T-helper 2 cell treated with Interferon-gamma antibody and Interleukin-4, amounts not matched to agents 5 μg/mL and 100 μg/mL, for 36 hours (primary cell): Measurements from ENCODE around the gene C10orf143.
"Not testable (repeated sequence)": the region's sequence is repeated elsewhere in the genome, so short reads cannot be mapped to it uniquely, and the experiment has no call there.

Source experiments
- DNase-seq: peaks from one replicate; pipeline ENCODE4 v3.0.0; 2021; ENCODE audit warnings: low spot score
- H3K27ac Mint-ChIP-seq: one replicate; pipeline ENCODE4 v1.8.0; 2021; ENCODE audit warnings: mild to moderate bottlenecking, mixed read lengths
- H3K27me3 Mint-ChIP-seq: one replicate; pipeline ENCODE4 v1.8.0; 2021; ENCODE audit warnings: low read depth, mixed read lengths
- H3K36me3 Mint-ChIP-seq: one replicate; pipeline ENCODE4 v1.8.0; 2021; ENCODE audit warnings: low read depth, mixed read lengths
- H3K4me1 Mint-ChIP-seq: one replicate; pipeline ENCODE4 v1.8.0; 2021; ENCODE audit warnings: low read depth, mixed read lengths
- H3K4me3 Mint-ChIP-seq: one replicate; pipeline ENCODE4 v1.8.0; 2022; ENCODE audit warnings: mild to moderate bottlenecking, moderate library complexity, mixed read lengths
- H3K9me3 Mint-ChIP-seq: one replicate; pipeline ENCODE4 v1.8.0; 2021; ENCODE audit warnings: mixed read lengths

The C10orf143 gene

DNA sequence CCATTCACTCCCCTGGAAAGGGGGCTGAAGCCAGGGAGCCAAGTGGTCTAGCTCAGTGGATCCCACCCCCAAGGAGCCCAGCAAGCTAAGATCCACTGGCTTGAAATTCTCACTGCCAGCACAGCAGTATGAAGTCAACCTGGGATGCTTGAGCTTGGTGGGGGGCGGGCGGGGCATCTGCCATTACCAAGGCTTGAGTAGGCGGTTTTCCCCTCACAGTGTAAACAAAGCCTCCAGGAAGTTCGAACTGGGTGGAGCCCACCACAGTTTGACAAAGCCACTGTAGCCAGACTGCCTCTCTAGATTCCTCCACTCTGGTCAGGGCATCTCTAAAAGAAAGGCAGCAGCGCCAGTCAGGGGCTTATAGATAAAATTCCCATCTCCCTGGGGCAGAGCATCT lies 20.1 kb downstream of the C10orf143 start:
- H3K4me1 Mint-ChIP-seq, H3K27ac Mint-ChIP-seq, H3K27me3 Mint-ChIP-seq, H3K4me3 Mint-ChIP-seq, DNase-seq: not testable (repeated sequence)
- Mint-ChIP-seq H3K9me3 (peaks cover 24% of the 10 kb centered on the region), H3K36me3 (peaks cover 11% of the 10 kb centered on the region)

DNA sequence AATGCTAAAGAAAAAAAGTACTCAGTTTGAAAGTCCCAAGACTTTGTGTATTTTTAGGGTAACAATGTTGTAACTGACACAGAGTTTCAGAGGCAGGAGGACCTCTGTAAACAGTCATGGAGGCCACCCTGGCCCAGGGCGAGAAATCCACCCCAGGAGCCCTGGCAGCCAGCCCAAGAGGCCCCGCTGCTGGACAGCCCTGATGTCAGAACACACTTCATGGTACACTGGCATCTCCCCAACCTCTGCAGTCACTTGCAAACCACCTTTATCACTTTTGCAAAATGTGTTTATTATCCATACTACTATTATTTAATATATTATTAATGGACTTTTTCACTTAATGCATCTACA lies 30.2 kb downstream of the C10orf143 start:
- no peak for DNase-seq
- no peak overlapping the region for H3K27ac Mint-ChIP-seq
- H3K4me3 Mint-ChIP-seq = no peak overlapping the region
- H3K36me3 Mint-ChIP-seq = no peaks in the 10 kb centered on the region
- H3K9me3 Mint-ChIP-seq = no peaks in the 10 kb centered on the region
- no peaks in the 10 kb centered on the region for H3K4me1 Mint-ChIP-seq
- no peaks in the 10 kb centered on the region for H3K27me3 Mint-ChIP-seq

- no peaks in the 10 kb centered on the region for H3K36me3 Mint-ChIP-seq
- H3K4me1 Mint-ChIP-seq = no peaks in the 10 kb centered on the region
- H3K27ac Mint-ChIP-seq = no peak overlapping the region
- no peaks in the 10 kb centered on the region for H3K27me3 Mint-ChIP-seq
- H3K9me3 Mint-ChIP-seq = no peaks in the 10 kb centered on the region
- no peak for DNase-seq
- no peak overlapping the region for H3K4me3 Mint-ChIP-seq
Measured at GRCh38 chr10:130079614-130080460, 30.8 kb downstream of the C10orf143 start.

DNA sequence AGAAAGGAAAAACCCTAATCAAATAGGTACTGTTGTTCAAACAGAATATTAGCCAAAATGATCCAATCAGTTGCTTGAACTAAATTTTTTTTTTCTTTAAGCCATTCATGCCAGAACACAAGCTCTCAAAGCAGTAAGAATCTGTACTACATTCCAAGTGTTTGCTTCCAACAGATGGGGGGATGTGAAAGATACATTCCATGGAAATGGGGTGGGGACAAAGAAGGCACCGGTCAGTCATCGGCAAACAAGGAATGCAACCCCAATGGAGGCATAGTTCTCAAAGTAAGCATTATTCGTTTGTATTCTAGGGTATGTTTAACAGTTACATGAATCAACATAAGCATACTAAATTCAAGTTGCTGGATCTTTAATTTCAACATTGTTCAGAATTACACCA lies 32.5 kb downstream of the C10orf143 start:
- Mint-ChIP-seq H3K27ac (no peak overlapping the region), H3K9me3 (peaks cover under 1% of the 10 kb centered on the region), H3K4me3 (no peak overlapping the region), H3K27me3 (no peaks in the 10 kb centered on the region), H3K4me1 (no peaks in the 10 kb centered on the region), H3K36me3 (no peaks in the 10 kb centered on the region)
- DNase-seq = no peak

- no peak overlapping the region for H3K4me3 Mint-ChIP-seq
- DNase-seq = no peak
- no peaks in the 10 kb centered on the region for H3K4me1 Mint-ChIP-seq
- H3K9me3 Mint-ChIP-seq = peaks cover 10% of the 10 kb centered on the region
- H3K36me3 Mint-ChIP-seq = no peaks in the 10 kb centered on the region
- no peaks in the 10 kb centered on the region for H3K27me3 Mint-ChIP-seq
- no peak overlapping the region for H3K27ac Mint-ChIP-seq
Measured at GRCh38 chr10:130076681-130077080, 33.9 kb downstream of the C10orf143 start.

DNA sequence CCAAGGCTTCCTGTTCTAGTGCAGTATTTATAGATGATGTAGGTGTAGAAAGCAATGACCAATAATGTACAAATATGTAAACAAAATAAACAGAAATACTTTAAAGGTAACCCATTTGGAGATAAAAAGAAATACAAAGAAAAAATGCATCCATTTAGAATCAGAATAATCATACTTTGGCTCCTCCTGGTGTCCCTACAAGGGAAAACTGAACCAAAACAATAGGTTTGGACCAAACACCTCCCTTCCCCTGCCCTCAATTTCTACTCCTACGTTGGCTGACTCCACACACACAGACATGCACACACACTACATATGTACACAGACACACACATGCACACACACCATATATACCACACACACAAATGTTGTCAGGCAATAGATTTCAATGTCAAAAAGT lies 36.0 kb downstream of the C10orf143 start:
- DNase-seq = no peak
- Mint-ChIP-seq H3K4me3 (no peak overlapping the region), H3K27me3 (no peaks in the 10 kb centered on the region), H3K27ac (no peak overlapping the region), H3K36me3 (no peaks in the 10 kb centered on the region), H3K4me1 (no peaks in the 10 kb centered on the region), H3K9me3 (peaks cover 10% of the 10 kb centered on the region)

DNA sequence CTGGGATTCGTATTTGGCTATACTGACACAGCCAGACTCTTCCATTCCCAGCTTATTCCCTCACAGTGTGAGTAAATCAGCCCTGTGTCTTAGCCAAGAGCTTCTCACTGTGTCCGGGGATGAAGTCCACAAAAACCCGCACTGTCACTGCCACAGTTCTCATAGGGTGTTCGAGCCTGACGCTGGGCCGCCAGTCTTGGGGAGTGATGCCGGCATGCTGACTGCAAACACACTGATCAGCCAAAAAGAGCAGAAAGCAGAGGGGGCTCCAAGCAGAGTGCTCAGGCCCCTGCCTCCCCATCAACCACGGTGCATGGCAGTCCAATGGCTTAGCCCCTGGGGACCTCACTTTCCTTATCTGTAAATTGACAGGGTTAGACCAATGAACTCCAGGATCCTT lies 36.7 kb downstream of the C10orf143 start:
- Mint-ChIP-seq H3K9me3 (peaks cover 10% of the 10 kb centered on the region), H3K4me3 (no peak overlapping the region), H3K27ac (no peak overlapping the region), H3K36me3 (no peaks in the 10 kb centered on the region), H3K4me1 (no peaks in the 10 kb centered on the region), H3K27me3 (no peaks in the 10 kb centered on the region)
- no peak for DNase-seq

DNA sequence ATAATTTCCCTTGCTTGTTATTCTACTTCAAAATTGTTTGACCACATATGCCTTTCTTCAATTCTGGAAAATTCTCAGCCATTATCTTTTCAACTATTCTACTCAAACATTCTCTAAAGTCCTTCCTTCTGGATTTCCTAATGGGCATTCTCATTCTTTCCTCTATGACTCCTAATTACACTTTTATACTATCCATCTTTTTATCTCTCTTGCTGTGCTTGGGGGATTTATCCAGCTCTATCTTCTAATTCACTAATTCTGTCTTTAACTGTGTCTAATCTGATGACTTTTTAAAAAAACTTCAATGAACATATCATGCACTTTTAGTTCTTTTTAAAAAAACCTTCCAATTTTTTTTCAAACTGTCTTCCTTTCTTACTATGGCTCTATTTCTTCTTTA lies 38.4 kb downstream of the C10orf143 start:
- Mint-ChIP-seq H3K9me3 (peaks cover 10% of the 10 kb centered on the region), H3K4me3 (no peak overlapping the region), H3K4me1 (no peaks in the 10 kb centered on the region), H3K27me3 (no peaks in the 10 kb centered on the region), H3K36me3 (no peaks in the 10 kb centered on the region), H3K27ac (no peak overlapping the region)
- DNase-seq = no peak

DNA sequence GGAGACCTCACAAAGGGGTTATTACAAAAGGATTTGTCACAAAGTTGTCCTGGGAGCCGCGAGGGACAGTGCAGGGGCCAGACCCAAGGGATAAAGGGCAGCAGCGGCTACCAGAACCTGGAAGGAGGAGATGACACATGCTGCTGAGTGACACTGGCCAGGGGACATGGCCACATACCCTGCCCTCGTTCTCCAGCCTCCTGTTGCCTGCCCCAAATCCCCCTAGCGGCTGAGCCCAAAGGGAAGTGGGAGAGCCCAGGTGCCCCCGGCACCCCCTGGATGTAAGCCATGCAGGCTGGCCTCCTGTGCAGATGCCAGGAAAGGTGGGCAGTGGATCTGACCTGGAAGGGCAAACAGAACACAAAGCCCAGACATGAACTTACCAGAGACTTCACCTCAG lies 42.7 kb downstream of the C10orf143 start:
- Mint-ChIP-seq H3K9me3 (peaks cover 7% of the 10 kb centered on the region), H3K36me3 (no peaks in the 10 kb centered on the region), H3K27me3 (no peaks in the 10 kb centered on the region), H3K4me1 (no peaks in the 10 kb centered on the region), H3K4me3 (no peak overlapping the region), H3K27ac (no peak overlapping the region)
- no peak for DNase-seq

- Mint-ChIP-seq H3K27ac (no peak overlapping the region), H3K36me3 (no peaks in the 10 kb centered on the region), H3K27me3 (no peaks in the 10 kb centered on the region), H3K9me3 (no peaks in the 10 kb centered on the region), H3K4me1 (no peaks in the 10 kb centered on the region), H3K4me3 (no peak overlapping the region)
- DNase-seq = no peak
Measured at GRCh38 chr10:130066743-130067142, 43.9 kb downstream of the C10orf143 start.

DNA sequence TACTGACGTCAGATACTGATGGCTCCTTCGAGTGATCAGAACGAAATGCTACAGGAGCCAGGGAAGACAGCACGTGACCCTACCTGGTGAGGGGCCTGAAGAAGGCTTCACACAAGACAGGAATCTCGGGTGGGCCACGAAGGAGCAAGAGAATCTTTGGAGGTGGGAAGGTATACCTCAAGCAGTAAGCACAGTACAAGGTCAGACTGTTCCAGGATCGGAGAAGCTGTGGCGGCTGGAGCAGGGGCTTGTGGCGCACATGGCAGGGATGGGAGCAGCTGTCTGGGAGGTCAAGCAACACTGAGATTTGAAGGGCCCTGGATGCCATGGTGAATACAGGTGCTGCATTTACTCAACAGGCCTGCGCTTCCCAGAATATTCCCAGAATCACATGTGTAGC lies 45.4 kb downstream of the C10orf143 start:
- Mint-ChIP-seq H3K36me3 (no peaks in the 10 kb centered on the region), H3K27me3 (no peaks in the 10 kb centered on the region), H3K9me3 (no peaks in the 10 kb centered on the region), H3K4me1 (no peaks in the 10 kb centered on the region), H3K4me3 (no peak overlapping the region), H3K27ac (no peak overlapping the region)
- no peak for DNase-seq

DNA sequence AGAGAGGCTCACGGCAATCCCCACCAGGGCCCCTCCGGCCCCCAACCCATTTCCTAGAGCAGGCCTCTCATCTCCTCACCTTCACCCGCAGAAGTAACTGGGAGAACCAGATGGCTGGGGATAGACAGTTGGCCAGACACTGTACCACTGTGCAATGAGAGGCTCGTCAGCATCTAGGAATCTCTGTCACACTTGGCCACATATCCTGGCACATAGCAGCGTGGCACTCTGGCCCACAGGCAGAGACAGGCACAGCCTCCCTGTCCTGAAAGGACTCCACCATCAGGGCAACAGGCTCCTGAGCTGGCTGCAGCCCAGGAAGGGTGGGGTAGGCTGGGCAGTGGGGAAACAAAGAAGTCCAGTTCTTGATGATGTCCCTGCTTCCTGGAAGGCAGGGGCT lies 45.8 kb downstream of the C10orf143 start:
- no peaks in the 10 kb centered on the region for H3K4me1 Mint-ChIP-seq
- H3K9me3 Mint-ChIP-seq = no peaks in the 10 kb centered on the region
- H3K27me3 Mint-ChIP-seq = no peaks in the 10 kb centered on the region
- no peak for DNase-seq
- H3K36me3 Mint-ChIP-seq = no peaks in the 10 kb centered on the region
- no peak overlapping the region for H3K4me3 Mint-ChIP-seq
- no peak overlapping the region for H3K27ac Mint-ChIP-seq

- Mint-ChIP-seq H3K36me3 (no peaks in the 10 kb centered on the region), H3K9me3 (no peaks in the 10 kb centered on the region)
Measured at GRCh38 chr10:130062976-130063375, 47.7 kb downstream of the C10orf143 start.

DNA sequence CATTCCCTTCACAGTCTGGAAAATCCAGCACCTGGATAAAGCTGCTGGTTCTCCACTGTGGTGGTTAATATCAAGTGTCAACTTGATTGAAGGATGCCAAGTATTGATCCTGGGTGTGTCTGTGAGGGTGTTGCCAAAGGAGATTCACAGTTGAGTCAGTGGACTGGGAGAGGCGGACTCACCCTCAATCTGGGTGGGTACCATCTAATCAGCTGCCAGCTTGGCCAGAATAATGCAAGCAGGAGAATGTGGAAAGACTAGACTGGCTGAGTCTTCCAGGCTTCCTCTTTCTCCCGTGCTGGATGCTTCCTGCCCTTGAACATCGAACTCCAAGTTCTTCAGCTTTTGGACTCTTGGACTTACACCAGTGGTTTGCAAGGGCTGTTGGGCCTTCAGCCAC lies 48.4 kb downstream of the C10orf143 start:
- Mint-ChIP-seq H3K27ac (no peak overlapping the region), H3K27me3 (no peaks in the 10 kb centered on the region), H3K36me3 (no peaks in the 10 kb centered on the region), H3K9me3 (no peaks in the 10 kb centered on the region), H3K4me3 (no peak overlapping the region), H3K4me1 (no peaks in the 10 kb centered on the region)
- no peak for DNase-seq

More at GRCh38 chr10:130062976-130063375, 47.7 kb downstream of the C10orf143 start:
- no peak overlapping the region for H3K4me3 Mint-ChIP-seq
- no peaks in the 10 kb centered on the region for H3K4me1 Mint-ChIP-seq
- DNase-seq = no peak
- no peaks in the 10 kb centered on the region for H3K27me3 Mint-ChIP-seq
- no peak overlapping the region for H3K27ac Mint-ChIP-seq

DNA sequence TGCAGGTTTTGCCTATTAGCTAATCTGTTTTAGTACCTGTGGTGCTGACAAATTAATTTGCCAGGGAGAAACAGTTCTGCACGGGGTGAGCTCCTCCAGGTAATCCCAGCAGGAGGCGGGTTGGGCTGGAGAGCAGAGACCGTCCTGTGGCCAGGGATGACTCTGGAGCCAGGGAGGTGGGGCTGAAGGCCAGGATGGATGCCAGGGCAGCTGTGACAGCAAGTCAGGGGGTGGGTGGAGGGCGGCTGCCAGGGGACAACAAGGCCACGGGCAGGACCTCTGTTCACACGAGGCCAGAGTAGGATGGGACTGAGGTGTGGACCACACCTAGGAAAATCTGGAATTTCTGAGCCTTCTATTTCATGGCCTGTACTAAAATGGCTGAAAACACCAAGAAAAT lies 48.9 kb downstream of the C10orf143 start:
- DNase-seq = no peak
- Mint-ChIP-seq H3K27ac (no peak overlapping the region), H3K4me3 (no peak overlapping the region), H3K27me3 (no peaks in the 10 kb centered on the region), H3K4me1 (no peaks in the 10 kb centered on the region), H3K9me3 (no peaks in the 10 kb centered on the region), H3K36me3 (no peaks in the 10 kb centered on the region)
